Measurements from ENCODE around the gene NAPSA. TPM values are rescaled to one million over a fixed set of nuclear protein-coding genes. Genes with fewer than 3 reads are reported as not detected.

NAPSA gene
- total and polyA plus RNA-seq, 10 of the 15 experiments (the other 5 are each of a cell fraction or from before 2014, with no cell fraction given) = 6.7 to 45.4 (median 17.1) TPM

GRCh38 chr19:50409347-50409746, 43.9 kb upstream of the NAPSA start (continued):
- no peak for TF ChIP-seq NRF1 (conservative IDR thresholded peaks at IDR 0.05; ENCODE audit: low read depth, low read length)
- no peak for TF ChIP-seq HCFC1 (IDR thresholded peaks at IDR 0.05; ENCODE audit: low read length)
- TF ChIP-seq ASH2L (IDR thresholded peaks at IDR 0.05; ENCODE audit: borderline replicate concordance, low read depth) = no peak
- no peak for TF ChIP-seq CREM (IDR thresholded peaks at IDR 0.05; ENCODE audit: low read depth)

- intact Hi-C loops (cut with micrococcal nuclease; ENCODE audit: unreplicated experiment) (no loop called here), in situ Hi-C loops (cut with MboI) (no loop called here)
- Histone ChIP-seq H3K79me2 (ENCODE audit: control insufficient read depth, insufficient read depth, low read length) (no peaks in the 10 kb centered on the region), H3K4me1 (ENCODE audit: control insufficient read depth, insufficient read depth, low read length) (no peaks in the 10 kb centered on the region), H3K4me3 (no peak overlapping the region), H3K9me3 (replicated peaks; ENCODE audit: control insufficient read depth, insufficient read depth, low read length) (no peaks in the 10 kb centered on the region), H4K20me1 (ENCODE audit: control insufficient read depth, insufficient read depth) (no peaks in the 10 kb centered on the region), H2AFZ (ENCODE audit: control insufficient read depth, low read depth, low read length) (no peak overlapping the region), H3K4me2 (ENCODE audit: control insufficient read depth, insufficient read depth) (no peak overlapping the region), H3K27ac (ENCODE audit: control insufficient read depth, insufficient read depth) (no peak overlapping the region), H3K9ac (ENCODE audit: control insufficient read depth, insufficient read depth, low read length) (no peak overlapping the region), H3K36me3 (ENCODE audit: control insufficient read depth in 2 of 2, insufficient read depth in 2 of 2, low read length in 1 of 2) (peaks cover 2 to 47% of the 10 kb centered on the region in 2 experiments; a peak in 2 of 4 replicates), H3K27me3 (replicated peaks in 1 of 2; ENCODE audit: control insufficient read depth in 2 of 2, insufficient read depth in 2 of 2, low read length in 1 of 2) (no peaks in the 10 kb centered on the region)
- SMC1A ChIA-PET (ENCODE audit: uncharacterized antibody, unreplicated experiment) = interaction anchor here (0.6 to 0.7 kb wide), 2 partner anchors 131 to 178 kb away, joined by 3 to 4 read pairs; no protein-coding TSS in a partner anchor
- CTCF ChIA-PET = no interaction called here
- ATAC-seq (no peak), DNase-seq (ENCODE audit: low read depth, low spot score) (no peak), FAIRE-seq (no peak)
- WGBS (ENCODE audit: insufficient coverage, insufficient replicate concordance, low lambda C conversion rate, missing lambda C conversion rate) = 96% methylated on average over 17 of the region's 19 CpGs
- RAD21 ChIA-PET (ENCODE audit: unreplicated experiment) = no interaction called here
- no TSS peak for BruUV-seq (replicated peaks)
- POLR2A ChIA-PET = interaction anchor here (0.6 to 0.7 kb wide), 2 partner anchors 23 to 53 kb away, joined by 5 to 7 read pairs; no protein-coding TSS in a partner anchor
- no peak for TF ChIP-seq BRCA1 (IDR thresholded peaks at IDR 0.05; ENCODE audit: low read depth, low read length)
- TF ChIP-seq SREBF2 (IDR thresholded peaks at IDR 0.05; ENCODE audit: low read length) = no peak
- TF ChIP-seq ESRRA (IDR thresholded peaks at IDR 0.05; ENCODE audit: low read length) = no peak
- no peak for TF ChIP-seq SP1 (IDR thresholded peaks at IDR 0.05; ENCODE audit: low read depth, low read length)
- no peak for TF ChIP-seq BCL11A (IDR thresholded peaks at IDR 0.05; ENCODE audit: low read depth, low read length)
- TF ChIP-seq ZNF274 (IDR thresholded peaks at IDR 0.05; ENCODE audit: insufficient read depth, insufficient read length) = no peak
- TF ChIP-seq SKIL (IDR thresholded peaks at IDR 0.05; ENCODE audit: low read depth, poor library complexity, severe bottlenecking) = no peak
- TF ChIP-seq MTA2 (IDR thresholded peaks at IDR 0.05; ENCODE audit: low read depth) = no peak
- TF ChIP-seq POLR2AphosphoS5 (IDR thresholded peaks at IDR 0.05; ENCODE audit: low read length) = no peak
- no peak for TF ChIP-seq RUNX3 (IDR thresholded peaks at IDR 0.05; ENCODE audit: low read length)
- no peak for TF ChIP-seq E2F4 (IDR thresholded peaks at IDR 0.05; ENCODE audit: low read depth, low read length)
- no peak for TF ChIP-seq MAX (IDR thresholded peaks at IDR 0.05; ENCODE audit: low read depth, low read length)
- no peak for TF ChIP-seq SIN3A (IDR thresholded peaks at IDR 0.05; ENCODE audit: low read depth, low read length)
- TF ChIP-seq RELA (IDR thresholded peaks at IDR 0.05; ENCODE audit: borderline replicate concordance, partially characterized antibody) = no peak
- TF ChIP-seq FOS (IDR thresholded peaks at IDR 0.05; ENCODE audit: borderline replicate concordance, extremely low read depth, insufficient read length) = no peak
Measured at GRCh38 chr19:50406829-50407228, 41.4 kb upstream of the NAPSA start.

All from GM12878 (cell line).